ENCODE measurements around the gene BCO1.

BCO1 gene

GRCh38 chr16:81277541-81278080 lies 39.1 kb downstream of the BCO1 start:
- TF ChIP-seq CTCF (IDR thresholded peaks at IDR 0.05; ENCODE audit: borderline replicate concordance, control extremely low read depth, extremely low read depth, insufficient read depth, missing control alignments), result no peak
- DNase-seq (ENCODE audit: low spot score), result no peak
- in situ Hi-C loops (cut with MboI; ENCODE audit: low sequenced_read_pairs, unreplicated experiment), result no loop called here

- TF ChIP-seq CTCF (IDR thresholded peaks at IDR 0.05; ENCODE audit: borderline replicate concordance, control extremely low read depth, extremely low read depth, insufficient read depth, missing control alignments), result no peak
- DNase-seq (ENCODE audit: low spot score), result no peak
- in situ Hi-C loops (cut with MboI; ENCODE audit: low sequenced_read_pairs, unreplicated experiment), result no loop called here
Observed at GRCh38 chr16:81278526-81278925, 40.0 kb downstream of the BCO1 start.

DNA sequence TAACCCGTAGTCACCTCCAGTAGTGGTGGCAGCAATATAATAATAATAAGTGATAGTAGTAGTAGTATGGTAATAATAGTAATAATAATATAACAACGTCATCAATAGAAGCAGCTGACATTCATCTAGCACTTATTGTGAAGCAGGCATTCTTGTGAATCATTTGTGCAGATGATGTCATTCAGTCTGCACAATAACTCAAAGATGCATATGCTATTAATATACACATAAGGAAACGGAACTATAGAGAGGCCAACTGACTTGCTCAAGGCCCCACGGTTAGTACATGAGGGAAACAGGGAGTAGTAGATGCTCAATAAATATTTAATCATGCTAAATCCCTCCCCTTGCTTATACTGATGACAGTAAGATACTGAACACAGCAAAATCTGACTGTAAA lies 40.9 kb downstream of the BCO1 start:
- in situ Hi-C loops (cut with MboI; ENCODE audit: low sequenced_read_pairs, unreplicated experiment), result no loop called here
- no peak for TF ChIP-seq CTCF (IDR thresholded peaks at IDR 0.05; ENCODE audit: borderline replicate concordance, control extremely low read depth, extremely low read depth, insufficient read depth, missing control alignments)
- no peak for DNase-seq (ENCODE audit: low spot score)

DNA sequence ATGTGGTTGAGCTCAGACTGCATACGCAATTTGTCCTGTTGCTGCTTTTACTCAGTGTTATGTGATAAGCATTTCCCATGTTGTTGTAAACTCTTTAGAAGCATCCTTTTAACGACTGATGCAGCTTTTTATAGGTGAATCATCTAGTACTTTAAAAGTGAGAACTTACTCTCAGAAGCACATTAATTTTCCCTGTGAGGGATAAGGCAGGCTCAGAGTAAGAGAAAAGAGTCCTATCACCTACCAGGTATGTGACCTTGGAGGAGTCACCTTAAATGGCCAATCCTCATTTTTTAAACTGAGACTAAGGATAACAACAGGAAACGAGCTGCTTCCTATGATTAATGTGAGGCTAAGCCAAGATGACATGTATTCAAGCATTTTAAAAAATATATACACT lies 41.9 kb downstream of the BCO1 start:
- DNase-seq (ENCODE audit: low spot score), result no peak
- no peak for TF ChIP-seq CTCF (IDR thresholded peaks at IDR 0.05; ENCODE audit: borderline replicate concordance, control extremely low read depth, extremely low read depth, insufficient read depth, missing control alignments)
- in situ Hi-C loops (cut with MboI; ENCODE audit: low sequenced_read_pairs, unreplicated experiment), result no loop called here

DNA sequence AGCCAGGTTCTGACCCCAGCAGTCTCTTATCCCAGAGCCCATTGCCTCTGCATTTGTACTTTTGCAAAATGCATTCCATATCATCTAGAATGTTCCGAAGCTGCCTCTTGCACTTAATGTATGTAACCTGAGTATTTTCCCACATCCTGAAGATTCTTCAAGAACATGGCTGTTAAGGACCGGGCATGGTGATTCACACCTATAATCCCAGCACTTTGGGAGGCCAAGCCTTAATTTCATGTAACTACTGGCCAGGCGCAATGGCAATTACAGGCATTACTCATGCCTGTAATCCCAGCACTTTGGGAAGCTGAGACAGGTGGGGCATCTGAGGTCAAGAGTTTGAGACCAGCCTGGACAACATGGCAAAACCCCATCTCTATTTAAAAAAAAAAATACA lies 44.6 kb downstream of the BCO1 start:
- no peak for TF ChIP-seq CTCF (IDR thresholded peaks at IDR 0.05; ENCODE audit: borderline replicate concordance, control extremely low read depth, extremely low read depth, insufficient read depth, missing control alignments)
- no peak for DNase-seq (ENCODE audit: low spot score)
- in situ Hi-C loops (cut with MboI; ENCODE audit: low sequenced_read_pairs, unreplicated experiment), result no loop called here

DNA sequence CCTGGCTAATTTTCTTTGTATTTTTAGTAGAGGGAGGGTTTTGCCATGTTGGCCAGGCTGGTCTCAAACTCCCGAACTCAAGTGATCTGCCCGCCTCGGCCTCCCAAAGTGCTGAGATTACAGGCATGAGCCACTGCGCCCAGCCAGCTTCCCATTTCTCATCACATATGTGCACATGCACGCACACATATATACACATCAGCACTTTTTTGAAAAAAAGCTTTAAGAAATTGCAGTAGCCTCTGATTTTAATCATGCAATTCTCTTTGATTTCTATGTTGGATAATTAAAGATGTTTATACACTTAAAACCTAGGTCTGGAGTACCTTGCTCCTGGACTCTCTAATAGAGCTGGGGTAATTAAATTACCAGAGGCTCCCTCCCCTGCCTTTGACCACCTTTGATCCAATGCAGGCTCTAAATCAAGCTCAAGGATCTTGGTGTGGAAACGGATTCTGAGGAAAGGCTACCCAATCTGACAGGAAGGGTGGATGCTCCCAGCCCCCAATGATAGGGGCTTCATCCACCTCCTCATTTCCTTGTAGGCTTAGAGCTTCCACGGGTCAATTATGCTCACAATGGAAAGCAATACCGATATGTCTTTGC lies 46.6 kb downstream of the BCO1 start:
- no peak for DNase-seq (ENCODE audit: low spot score)
- in situ Hi-C loops (cut with MboI; ENCODE audit: low sequenced_read_pairs, unreplicated experiment), result no loop called here
- no peak for TF ChIP-seq CTCF (IDR thresholded peaks at IDR 0.05; ENCODE audit: borderline replicate concordance, control extremely low read depth, extremely low read depth, insufficient read depth, missing control alignments)

Data from GM13976 (cell line).